Fibroblast of lung (primary cell): Measurements from ENCODE around the gene TBX21.

ENCODE experiments used
- CTCF ChIP-seq, 2 donors: IDR thresholded peaks in 1 of 2; conservative IDR thresholded peaks in 1 of 2; 1 replicate in 1 of 2; 2 replicates in 1 of 2; pipeline ENCODE4 v1.5.1; 2011 to 2012; ENCODE audit warnings: low read length in 2 of 2, control low read depth in 1 of 2, inconsistent platforms in 1 of 2, low read depth in 1 of 2, mild to moderate bottlenecking in 1 of 2
- EZH2 ChIP-seq: IDR thresholded peaks from 2 replicates; pipeline ENCODE4 v1.5.1; 2012; ENCODE audit warnings: low read length, control low read depth, mild to moderate bottlenecking; ENCODE audit errors: missing control alignments

GRCh38 chr17:47709594-47709993 is 23.4 kb upstream of the TBX21 start:
- TF ChIP-seq CTCF (conservative IDR thresholded peaks at IDR 0.05 in 1 of 2, IDR thresholded peaks at IDR 0.05 in 1 of 2; ENCODE audit: low read depth in 1 of 2, low read length in 2 of 2) (no peak), EZH2 (no peak)
